SK-N-SH (cell line): Measurements from ENCODE around the gene MARCHF4. TPM values are rescaled to one million over a fixed set of nuclear protein-coding genes. Genes with fewer than 3 reads are reported as not detected.

Experiments
- CTCF ChIA-PET: fragments of 300-600, 350-600 bp; formaldehyde crosslinking; extraction: SDS; loops from one replicate; lab custom pipeline; 2021; lab: Yijun Ruan, JAX
- POLR2A ChIA-PET: fragments of 350-600 bp; sonication (Branson Sonifier 250); formaldehyde crosslinking; extraction: SDS; loops from one replicate; lab custom pipeline; 2020; ENCODE audit warnings: antibody characterized with exemption, inconsistent platforms; lab: Yijun Ruan, JAX
- DNase-seq: peaks from one replicate; pipeline ENCODE4 v3.0.0; 2012
- H2AFZ ChIP-seq: fragments of 200-600 bp; sonication (generic); 2 replicates; pipeline ENCODE4 v1.8.1; 2016; ENCODE audit warnings: antibody characterized with exemption, mild to moderate bottlenecking, low read depth
- H3F3A ChIP-seq: fragments of 200-600 bp; sonication (generic); replicated peaks from 2 replicates; pipeline ENCODE3; 2016; ENCODE audit warnings: antibody characterized with exemption, mild to moderate bottlenecking; ENCODE audit not compliant: insufficient read depth
- H3K27ac ChIP-seq, 2 experiments: fragments of 200-500 bp in 1 of 2; fragments of 200-600 bp in 1 of 2; sonication (Bioruptor generic) in 1 of 2; sonication (generic), shearing (Covaris generic) in 1 of 2; 2 replicates each; pipeline versions ENCODE4 v1.5.1 to v1.6.1; 2014 to 2016; ENCODE audit warnings: low read depth in 2 of 2, inconsistent platforms in 1 of 2, low read length in 1 of 2, mild to moderate bottlenecking in 1 of 2, mixed read lengths in 1 of 2
- H3K27me3 ChIP-seq: fragments of 200-600 bp; sonication (generic), shearing (Covaris generic); 2 replicates; pipeline ENCODE4 v1.6.1; 2016; ENCODE audit warnings: mixed run types; ENCODE audit not compliant: insufficient read depth
- H3K36me3 ChIP-seq, 2 experiments: fragments of 200-500 bp in 1 of 2; fragments of 200-600 bp in 1 of 2; sonication (Bioruptor generic) in 1 of 2; sonication (generic) in 1 of 2; replicated peaks in 1 of 2; 2 replicates each; pipeline versions ENCODE3 to v1.5.1; 2014 to 2016; ENCODE audit warnings: low read length in 1 of 2, mild to moderate bottlenecking in 1 of 2; ENCODE audit not compliant: insufficient read depth in 2 of 2, control insufficient read depth in 1 of 2
- H3K4me1 ChIP-seq, 2 experiments: fragments of 200-500 bp in 1 of 2; fragments of 200-600 bp in 1 of 2; sonication (Bioruptor generic) in 1 of 2; sonication (generic), shearing (Covaris generic) in 1 of 2; 2 replicates each; pipeline versions ENCODE4 v1.5.1 to v1.6.1; 2014 to 2016; ENCODE audit warnings: low read depth in 1 of 2, low read length in 1 of 2, mixed run types in 1 of 2; ENCODE audit not compliant: insufficient read depth in 2 of 2, control insufficient read depth in 1 of 2
- H3K4me2 ChIP-seq: fragments of 200-600 bp; sonication (generic), shearing (Covaris generic); 2 replicates; pipeline ENCODE4 v1.6.1; 2017; ENCODE audit warnings: mixed run types
- H3K4me3 ChIP-seq, 2 experiments: fragments of 200-500 bp in 1 of 2; fragments of 200-600 bp in 1 of 2; sonication (Bioruptor generic) in 1 of 2; sonication (generic), shearing (Covaris generic) in 1 of 2; 2 replicates each; pipeline versions ENCODE4 v1.5.1 to v1.8.1; 2014 to 2016; ENCODE audit warnings: low read depth in 2 of 2, inconsistent platforms in 1 of 2, low read length in 1 of 2, mild to moderate bottlenecking in 1 of 2, mixed read lengths in 1 of 2, moderate library complexity in 1 of 2
- H3K79me2 ChIP-seq: fragments of 200-600 bp; sonication (generic); 2 replicates; pipeline ENCODE4 v1.8.1; 2017; ENCODE audit warnings: mild to moderate bottlenecking; ENCODE audit not compliant: insufficient read depth
- H3K9ac ChIP-seq: fragments of 200-600 bp; sonication (generic); 2 replicates; pipeline ENCODE4 v1.6.1; 2017; ENCODE audit warnings: mixed run types
- H3K9me2 ChIP-seq: fragments of 200-600 bp; sonication (generic); 2 replicates; pipeline ENCODE4 v1.6.1; 2017; ENCODE audit warnings: mixed run types
- H3K9me3 ChIP-seq: fragments of 200-600 bp; sonication (generic); 2 replicates; pipeline ENCODE4 v1.6.1; 2017; ENCODE audit warnings: mixed run types, mild to moderate bottlenecking, moderate library complexity
- H4K20me1 ChIP-seq: fragments of 200-600 bp; sonication (generic); 2 replicates; pipeline ENCODE4 v1.6.1; 2017; ENCODE audit warnings: mild to moderate bottlenecking, mixed run types; ENCODE audit not compliant: insufficient read depth
- ELF1 ChIP-seq: IDR thresholded peaks from 2 replicates; pipeline ENCODE4 v1.4.0; 2012
- EP300 ChIP-seq, 2 experiments: IDR thresholded peaks; 2 replicates each; pipeline versions ENCODE4 v1.4.0 to v1.6.1; 2012; ENCODE audit warnings: borderline replicate concordance in 1 of 2, low read depth in 1 of 2, low read length in 1 of 2
- GATA2 ChIP-seq: sonication (generic); formaldehyde crosslinking; IDR thresholded peaks from 2 replicates; pipeline ENCODE4 v1.5.0; 2020; ENCODE audit warnings: mild to moderate bottlenecking, missing genetic modification reagents
- JUND ChIP-seq: IDR thresholded peaks from 2 replicates; pipeline ENCODE4 v1.4.0; 2012
- NRF1 ChIP-seq: IDR thresholded peaks from 2 replicates; pipeline ENCODE4 v1.6.1; 2012; ENCODE audit warnings: low read depth, mild to moderate bottlenecking, low read length
- TEAD4 ChIP-seq: IDR thresholded peaks from 2 replicates; pipeline ENCODE4 v1.4.0; 2012; ENCODE audit warnings: mild to moderate bottlenecking, borderline replicate concordance; ENCODE audit not compliant: insufficient read depth
- WGBS: methylation state at CpG from one replicate; pipeline ENCODE4 v1.1.6; 2017; ENCODE audit warnings: low lambda C conversion rate; 5-methylcytosine and 5-hydroxymethylcytosine counted together
- polyA plus RNA-seq, 3 experiments: library from polyadenylated mRNA; depleted of rRNA; stranded (reverse); fragments of >200 nt; gene quantifications; 2 replicates each; pipeline ENCODE4 v1.2.3, GENCODE V29; 2012
- TF ChIP-seq, protein P1 (sequence below): IDR thresholded peaks from 2 replicates; pipeline ENCODE4 v1.4.0; 2012; ENCODE audit warnings: low read depth, borderline replicate concordance
- TF ChIP-seq, protein P2 (sequence below): IDR thresholded peaks from 2 replicates; pipeline ENCODE4 v1.6.1; 2012; ENCODE audit warnings: mild to moderate bottlenecking, low read depth, low read length, moderate library complexity
- TF ChIP-seq, protein P3 (sequence below): fragments of 150-350 bp; IDR thresholded peaks from 2 replicates; pipeline ENCODE4 v1.6.1; 2016; ENCODE audit warnings: mild to moderate bottlenecking, low read depth, low read length

The MARCHF4 gene
- polyA plus RNA-seq, 1 of the 3 experiments (the other 2 are of a cell fraction), result 7.6 TPM

DNA sequence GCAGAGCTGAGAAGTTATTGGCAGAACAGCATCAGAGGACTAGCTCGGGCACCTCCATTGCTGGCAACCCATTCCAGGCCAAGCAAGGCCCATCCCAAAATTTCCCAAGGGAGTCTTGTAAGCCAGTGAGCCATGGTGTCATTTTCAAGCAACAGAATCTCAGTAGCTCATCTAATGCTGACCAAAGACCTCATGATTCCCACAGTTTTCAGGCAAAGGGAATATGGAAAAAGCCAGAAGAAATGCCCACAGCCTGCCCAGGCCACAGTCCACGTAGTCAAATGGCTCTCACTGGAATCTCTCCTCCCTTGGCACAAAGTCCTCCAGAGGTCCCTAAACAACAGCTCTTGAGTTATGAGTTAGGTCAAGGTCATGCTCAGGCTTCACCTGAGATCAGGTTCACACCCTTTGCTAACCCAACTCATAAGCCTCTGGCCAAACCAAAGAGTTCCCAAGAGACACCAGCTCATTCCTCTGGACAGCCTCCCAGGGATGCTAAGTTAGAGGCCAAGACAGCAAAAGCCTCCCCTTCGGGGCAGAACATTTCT is 42.6 kb upstream of the MARCHF4 start:
- Histone ChIP-seq H3K9me3 (no peaks in the 10 kb centered on the region), H3K79me2 (peaks cover 24% of the 10 kb centered on the region; the same call in 1 of the 2 replicates), H3K4me1 (peaks cover 5 to 11% of the 10 kb centered on the region in 2 experiments; a peak in 2 of 4 replicates), H3K4me3 (no peak overlapping the region), H3K9ac (no peak overlapping the region), H3K9me2 (no peaks in the 10 kb centered on the region), H3K27ac (no peak overlapping the region), H4K20me1 (no peaks in the 10 kb centered on the region), H3K36me3 (peaks cover 20 to 26% of the 10 kb centered on the region in 2 experiments), H2AFZ (no peak overlapping the region), H3F3A (peaks cover 7% of the 10 kb centered on the region), H3K4me2 (no peak overlapping the region), H3K27me3 (no peaks in the 10 kb centered on the region)
- WGBS, result 91% methylated on average over 3 of the region's 3 CpGs
- no peak for TF ChIP-seq JUND
- TF ChIP-seq, protein P1, sequence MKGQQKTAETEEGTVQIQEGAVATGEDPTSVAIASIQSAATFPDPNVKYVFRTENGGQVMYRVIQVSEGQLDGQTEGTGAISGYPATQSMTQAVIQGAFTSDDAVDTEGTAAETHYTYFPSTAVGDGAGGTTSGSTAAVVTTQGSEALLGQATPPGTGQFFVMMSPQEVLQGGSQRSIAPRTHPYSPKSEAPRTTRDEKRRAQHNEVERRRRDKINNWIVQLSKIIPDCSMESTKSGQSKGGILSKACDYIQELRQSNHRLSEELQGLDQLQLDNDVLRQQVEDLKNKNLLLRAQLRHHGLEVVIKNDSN, result no peak
- TF ChIP-seq, protein P2, sequence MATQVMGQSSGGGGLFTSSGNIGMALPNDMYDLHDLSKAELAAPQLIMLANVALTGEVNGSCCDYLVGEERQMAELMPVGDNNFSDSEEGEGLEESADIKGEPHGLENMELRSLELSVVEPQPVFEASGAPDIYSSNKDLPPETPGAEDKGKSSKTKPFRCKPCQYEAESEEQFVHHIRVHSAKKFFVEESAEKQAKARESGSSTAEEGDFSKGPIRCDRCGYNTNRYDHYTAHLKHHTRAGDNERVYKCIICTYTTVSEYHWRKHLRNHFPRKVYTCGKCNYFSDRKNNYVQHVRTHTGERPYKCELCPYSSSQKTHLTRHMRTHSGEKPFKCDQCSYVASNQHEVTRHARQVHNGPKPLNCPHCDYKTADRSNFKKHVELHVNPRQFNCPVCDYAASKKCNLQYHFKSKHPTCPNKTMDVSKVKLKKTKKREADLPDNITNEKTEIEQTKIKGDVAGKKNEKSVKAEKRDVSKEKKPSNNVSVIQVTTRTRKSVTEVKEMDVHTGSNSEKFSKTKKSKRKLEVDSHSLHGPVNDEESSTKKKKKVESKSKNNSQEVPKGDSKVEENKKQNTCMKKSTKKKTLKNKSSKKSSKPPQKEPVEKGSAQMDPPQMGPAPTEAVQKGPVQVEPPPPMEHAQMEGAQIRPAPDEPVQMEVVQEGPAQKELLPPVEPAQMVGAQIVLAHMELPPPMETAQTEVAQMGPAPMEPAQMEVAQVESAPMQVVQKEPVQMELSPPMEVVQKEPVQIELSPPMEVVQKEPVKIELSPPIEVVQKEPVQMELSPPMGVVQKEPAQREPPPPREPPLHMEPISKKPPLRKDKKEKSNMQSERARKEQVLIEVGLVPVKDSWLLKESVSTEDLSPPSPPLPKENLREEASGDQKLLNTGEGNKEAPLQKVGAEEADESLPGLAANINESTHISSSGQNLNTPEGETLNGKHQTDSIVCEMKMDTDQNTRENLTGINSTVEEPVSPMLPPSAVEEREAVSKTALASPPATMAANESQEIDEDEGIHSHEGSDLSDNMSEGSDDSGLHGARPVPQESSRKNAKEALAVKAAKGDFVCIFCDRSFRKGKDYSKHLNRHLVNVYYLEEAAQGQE, result no peak
- no peak for TF ChIP-seq NRF1
- no peak for TF ChIP-seq GATA2 (CRISPR knock-in tag)
- ChIA-PET CTCF (interaction anchor here (0.8 to 1.6 kb wide), 3 partner anchors 10 to 300 kb away, joined by 3 to 5 read pairs (median 3); no protein-coding TSS in a partner anchor), POLR2A (no interaction called here)
- no peak for DNase-seq

DNA sequence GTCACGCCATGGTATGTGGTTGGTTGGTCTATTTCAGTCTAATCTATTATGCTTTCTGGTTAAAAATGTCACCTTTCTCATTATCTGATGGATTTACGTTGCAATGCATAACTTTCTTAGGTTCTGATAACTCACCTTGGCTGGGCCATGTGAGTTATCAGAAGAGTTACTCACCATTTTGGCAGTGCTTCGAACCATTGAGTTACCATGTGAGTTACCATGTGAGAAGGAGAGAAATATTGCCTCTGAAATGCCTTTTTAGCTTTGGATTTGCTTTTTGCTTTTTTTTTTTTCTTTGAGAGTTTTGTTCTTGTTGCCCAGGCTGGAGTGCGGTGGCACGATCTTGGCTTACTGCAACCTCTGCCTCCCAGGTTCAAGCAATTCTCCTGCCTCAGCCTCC is 41.6 kb upstream of the MARCHF4 start:
- CTCF ChIA-PET, result interaction anchor here (1.1 to 1.6 kb wide), 2 partner anchors 84 to 299 kb away, joined by 3 to 5 read pairs; no protein-coding TSS in a partner anchor
- 92% methylated on average over 5 of the region's 5 CpGs for WGBS

More for the DNA sequence above, 41.6 kb upstream of the MARCHF4 start:
- Histone ChIP-seq H3K4me2 (peak overlapping the region; percentile 69), H3K27ac (no peak overlapping the region; a peak in 1 of 4 replicates), H4K20me1 (no peaks in the 10 kb centered on the region), H3K9ac (no peak overlapping the region), H3K79me2 (peaks cover 24% of the 10 kb centered on the region; the same call in 1 of the 2 replicates), H3F3A (peaks cover 14% of the 10 kb centered on the region), H3K4me1 (peaks cover 5 to 11% of the 10 kb centered on the region in 2 experiments; a peak in 2 of 4 replicates), H3K9me3 (no peaks in the 10 kb centered on the region), H3K9me2 (no peaks in the 10 kb centered on the region), H2AFZ (no peak overlapping the region), H3K36me3 (peaks cover 18 to 24% of the 10 kb centered on the region in 2 experiments), H3K27me3 (no peaks in the 10 kb centered on the region), H3K4me3 (peak overlapping the region in 1 of 2 experiments; percentile 84; a peak in 1 of 4 replicates)
- DNase-seq, result no peak
- TF ChIP-seq ELF1 (no peak), EP300 (IDR thresholded peaks at IDR 0.05; ENCODE audit: borderline replicate concordance in 1 of 2, low read depth in 1 of 2, low read length in 1 of 2) (no peak), TEAD4 (no peak)
- TF ChIP-seq, protein P3, sequence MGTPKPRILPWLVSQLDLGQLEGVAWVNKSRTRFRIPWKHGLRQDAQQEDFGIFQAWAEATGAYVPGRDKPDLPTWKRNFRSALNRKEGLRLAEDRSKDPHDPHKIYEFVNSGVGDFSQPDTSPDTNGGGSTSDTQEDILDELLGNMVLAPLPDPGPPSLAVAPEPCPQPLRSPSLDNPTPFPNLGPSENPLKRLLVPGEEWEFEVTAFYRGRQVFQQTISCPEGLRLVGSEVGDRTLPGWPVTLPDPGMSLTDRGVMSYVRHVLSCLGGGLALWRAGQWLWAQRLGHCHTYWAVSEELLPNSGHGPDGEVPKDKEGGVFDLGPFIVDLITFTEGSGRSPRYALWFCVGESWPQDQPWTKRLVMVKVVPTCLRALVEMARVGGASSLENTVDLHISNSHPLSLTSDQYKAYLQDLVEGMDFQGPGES, result no peak
- TF ChIP-seq, protein P1, result no peak
- POLR2A ChIA-PET, result no interaction called here
